Transverse colon (tissue), 3 donors: ENCODE data around the gene AADACL3.

Experiments used
- CTCF ChIP-seq, 5 experiments: fragments of 200-600 bp in 3 of 5; fragments of 450-650 bp in 2 of 5; sonication (generic) in 3 of 5; IDR thresholded peaks; 1 replicate in 2 of 5; 2 replicates in 3 of 5; pipeline ENCODE4 v1.5.1; 2016 to 2017; ENCODE audit warnings: antibody characterized with exemption in 5 of 5, inconsistent platforms in 3 of 5, mild to moderate bottlenecking in 2 of 5, moderate library complexity in 1 of 5
- POLR2A ChIP-seq: fragments of 450-650 bp; IDR thresholded peaks from one replicate; pipeline ENCODE4 v1.6.1; 2016; ENCODE audit warnings: antibody characterized with exemption, mild to moderate bottlenecking, moderate library complexity

GRCh38 chr1:12714710-12715475 lies 1.0 kb upstream of the AADACL3 start:
- no peak for TF ChIP-seq CTCF (IDR thresholded peaks at IDR 0.05)
- TF ChIP-seq POLR2A: no peak
